DND-41 (cell line): Measurements from ENCODE around the gene ANKRD29.

ENCODE experiments used
- EZH2 ChIP-seq: IDR thresholded peaks from 3 replicates; pipeline ENCODE4 v1.6.1; 2012; ENCODE audit warnings: borderline replicate concordance, low read depth, mild to moderate bottlenecking, moderate library complexity, low read length, inconsistent platforms; ENCODE audit not compliant: severe bottlenecking
- TF ChIP-seq, protein P1 (sequence below): IDR thresholded peaks from 2 replicates; pipeline ENCODE4 v1.5.1; 2012; ENCODE audit warnings: borderline replicate concordance, low read length, moderate library complexity, mild to moderate bottlenecking; ENCODE audit not compliant: poor library complexity, severe bottlenecking; ENCODE audit errors: extremely low read depth

DNA sequence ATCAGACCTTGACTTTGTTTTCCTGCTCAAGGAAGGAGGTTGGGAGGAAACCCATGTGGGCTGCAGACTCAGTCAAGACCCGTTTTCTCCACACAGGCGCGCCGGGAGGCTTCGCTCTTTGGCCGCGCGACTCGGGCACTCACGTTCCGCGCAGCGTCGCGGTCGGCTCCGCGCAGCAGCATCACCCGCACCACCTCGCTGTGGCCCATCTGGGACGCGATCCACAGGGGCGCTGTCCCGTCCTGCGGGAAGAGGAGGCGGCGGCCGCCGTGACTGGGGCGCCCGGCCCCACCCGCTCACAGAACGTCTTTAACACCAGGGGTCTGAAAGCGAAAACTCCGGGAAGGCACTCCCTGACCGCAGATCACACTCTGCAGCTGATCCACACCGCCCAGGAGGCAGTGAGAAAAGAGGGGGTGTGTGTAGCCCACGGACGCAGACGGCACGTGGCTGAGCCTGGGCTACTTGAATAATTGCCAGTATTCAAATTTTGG is 43.3 kb downstream of the ANKRD29 start:
- TF ChIP-seq, protein P1, sequence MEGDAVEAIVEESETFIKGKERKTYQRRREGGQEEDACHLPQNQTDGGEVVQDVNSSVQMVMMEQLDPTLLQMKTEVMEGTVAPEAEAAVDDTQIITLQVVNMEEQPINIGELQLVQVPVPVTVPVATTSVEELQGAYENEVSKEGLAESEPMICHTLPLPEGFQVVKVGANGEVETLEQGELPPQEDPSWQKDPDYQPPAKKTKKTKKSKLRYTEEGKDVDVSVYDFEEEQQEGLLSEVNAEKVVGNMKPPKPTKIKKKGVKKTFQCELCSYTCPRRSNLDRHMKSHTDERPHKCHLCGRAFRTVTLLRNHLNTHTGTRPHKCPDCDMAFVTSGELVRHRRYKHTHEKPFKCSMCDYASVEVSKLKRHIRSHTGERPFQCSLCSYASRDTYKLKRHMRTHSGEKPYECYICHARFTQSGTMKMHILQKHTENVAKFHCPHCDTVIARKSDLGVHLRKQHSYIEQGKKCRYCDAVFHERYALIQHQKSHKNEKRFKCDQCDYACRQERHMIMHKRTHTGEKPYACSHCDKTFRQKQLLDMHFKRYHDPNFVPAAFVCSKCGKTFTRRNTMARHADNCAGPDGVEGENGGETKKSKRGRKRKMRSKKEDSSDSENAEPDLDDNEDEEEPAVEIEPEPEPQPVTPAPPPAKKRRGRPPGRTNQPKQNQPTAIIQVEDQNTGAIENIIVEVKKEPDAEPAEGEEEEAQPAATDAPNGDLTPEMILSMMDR: no peak
- TF ChIP-seq EZH2: no peak
